SK-MEL-5 (cell line): ENCODE results near the gene KRT82. TPM values are rescaled to one million over a fixed set of nuclear protein-coding genes. Genes with fewer than 3 reads are reported as not detected.

Experiments used
- DNase-seq: peaks from one replicate; pipeline ENCODE4 v3.0.0-alpha.2; 2016; ENCODE audit warnings: low read depth, low spot score
- in situ Hi-C: cut with HindIII; loops from 2 replicates; pipeline ENCODE4 v1.10.0; 2016; ENCODE audit warnings: low sequenced_read_pairs, high pct_unique_total_duplicates, low pct_unique_long_range_greater_than_20kb
- total RNA-seq: library from RNA; depleted of rRNA; stranded (reverse); fragments of >200 nt; shearing (Covaris generic); gene quantifications from 2 replicates; pipeline ENCODE4 v1.2.3, GENCODE V29; 2014

The KRT82 gene
- total RNA-seq, 1 experiment from 2014 or later = not detected

DNA sequence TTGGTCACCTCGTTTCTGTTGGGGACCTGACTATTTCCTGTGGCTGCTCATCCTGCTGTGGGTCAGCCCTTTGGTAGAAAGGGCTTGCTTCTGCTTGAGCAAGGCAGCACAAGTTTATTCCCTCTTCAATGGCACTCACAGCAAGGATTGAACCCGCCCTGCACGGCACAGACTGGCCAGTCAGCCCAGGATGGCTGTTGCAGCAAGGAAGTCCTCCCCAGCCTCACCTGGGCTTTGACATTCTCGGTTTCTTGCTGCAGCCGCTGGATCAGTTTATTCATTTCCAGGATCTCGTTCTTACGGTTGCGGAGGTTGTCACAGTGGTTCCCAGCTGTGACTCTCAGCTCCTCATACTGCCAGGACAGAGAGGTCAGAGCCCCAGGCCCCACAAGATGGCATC, 9.5 kb downstream of the KRT82 start:
- in situ Hi-C loops = no loop called here
- no peak for DNase-seq

GRCh38 chr12:52395761-52396434, 10.2 kb downstream of the KRT82 start:
- in situ Hi-C loops = no loop called here
- peak; percentile 29 for DNase-seq

DNA sequence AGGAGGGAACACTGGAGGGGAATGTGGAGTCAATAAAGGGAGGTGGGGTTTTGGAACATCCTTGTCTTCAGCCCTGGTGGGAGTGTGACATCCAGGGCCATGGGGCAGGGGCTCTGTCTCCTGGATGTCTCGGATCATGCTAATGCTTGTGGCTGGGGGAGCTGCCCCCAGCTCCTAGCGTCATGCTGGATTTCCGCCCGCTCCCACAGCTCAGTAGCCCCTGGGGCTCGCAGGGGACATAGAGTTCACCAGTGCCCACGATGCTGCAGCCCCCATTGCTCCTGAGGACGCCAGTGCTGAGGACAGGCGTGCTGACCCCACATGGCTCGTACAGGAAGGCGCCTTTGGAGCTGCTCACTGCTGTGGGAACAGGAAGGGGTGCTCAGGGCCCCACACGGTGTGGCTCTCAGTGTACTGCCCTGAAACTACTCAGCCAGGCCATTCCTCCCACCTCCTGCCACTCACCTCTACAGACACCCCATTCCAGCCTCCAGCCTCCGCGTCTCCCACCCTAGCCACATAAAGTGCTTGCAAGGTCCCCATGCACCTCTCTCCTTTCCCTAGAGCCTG, 11.2 kb downstream of the KRT82 start:
- no peak for DNase-seq
- in situ Hi-C loops = no loop called here

DNA sequence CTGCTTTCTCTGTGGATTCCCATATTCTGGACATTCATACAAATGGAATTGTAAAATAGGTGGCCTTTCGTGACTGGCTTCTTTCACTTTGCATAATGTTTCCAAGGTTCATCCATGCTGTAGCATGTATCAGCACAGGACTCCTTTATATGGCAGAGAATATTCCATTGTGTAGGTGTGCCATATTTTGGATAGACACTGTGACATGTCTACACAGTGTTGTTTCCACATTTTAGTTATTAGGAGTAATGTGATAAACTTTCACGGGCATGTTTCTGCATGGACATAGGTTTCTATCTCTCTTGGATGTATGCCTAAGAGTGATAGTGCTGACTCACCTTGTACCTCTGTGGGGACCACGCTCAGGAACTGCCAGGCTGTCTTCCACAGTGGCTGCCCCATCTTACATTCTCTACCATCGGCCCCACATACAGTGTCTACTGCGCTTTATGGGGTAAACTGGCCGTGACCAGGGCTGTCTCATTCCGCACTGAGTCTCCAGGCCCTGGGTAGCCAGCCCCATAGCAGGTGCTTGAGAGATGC, 13.6 kb downstream of the KRT82 start:
- DNase-seq = no peak
- in situ Hi-C loops = no loop called here

DNA sequence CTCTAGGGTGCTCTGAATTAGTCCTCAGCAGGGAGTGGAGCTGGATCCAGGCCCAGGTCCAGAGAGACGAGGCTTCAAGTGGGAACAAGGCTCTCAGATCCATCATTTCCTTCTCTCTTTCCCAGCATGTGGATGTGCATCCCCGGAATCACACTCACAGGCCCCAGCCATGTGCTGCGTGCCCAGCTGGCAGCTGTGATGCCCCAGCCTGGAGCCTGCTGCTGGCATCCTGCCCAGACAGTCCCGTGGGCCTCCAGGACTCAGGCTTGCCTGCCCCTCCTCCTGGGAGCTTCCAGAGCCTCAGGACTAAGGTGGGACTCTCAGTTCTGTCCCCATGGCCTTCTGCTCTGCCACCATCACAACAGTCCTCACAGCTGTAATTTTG, 14.5 kb downstream of the KRT82 start:
- peak; percentile 42 for DNase-seq
- in situ Hi-C loops = no loop called here

- DNase-seq = peak; percentile 55
- in situ Hi-C loops = no loop called here
Measured at GRCh38 chr12:52390739-52391617, 15.2 kb downstream of the KRT82 start.

GRCh38 chr12:52389313-52390207, 16.6 kb downstream of the KRT82 start:
- no peak for DNase-seq
- in situ Hi-C loops = no loop called here

DNA sequence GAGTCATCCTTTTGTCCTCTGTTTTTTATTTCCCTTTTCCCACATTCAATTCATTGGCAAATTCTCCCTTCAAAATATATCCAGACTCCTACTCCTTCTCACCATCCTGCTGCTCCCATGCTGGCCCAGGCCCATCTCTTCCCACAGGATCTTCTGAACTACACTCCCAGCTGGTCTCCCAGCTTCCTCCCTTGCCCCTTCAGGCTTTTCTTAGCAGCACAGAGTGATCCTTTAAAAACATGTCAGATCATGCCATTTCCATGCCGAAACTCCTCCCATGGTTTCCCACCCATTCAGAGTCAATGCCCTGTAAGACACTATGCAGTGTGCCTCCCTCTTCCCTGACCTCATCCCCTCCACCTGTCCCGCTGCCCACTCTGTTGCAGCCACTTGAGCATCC, 18.3 kb downstream of the KRT82 start:
- DNase-seq = no peak
- in situ Hi-C loops = no loop called here

- in situ Hi-C loops = no loop called here
Measured at GRCh38 chr12:52385226-52385702, 20.9 kb downstream of the KRT82 start, which contains the start of gene KRT84. KRT84 (minus strand) TSS chr12:52385652; CDS start chr12:52385585, 67 bp downstream.

GRCh38 chr12:52383331-52383730, 22.8 kb downstream of the KRT82 start:
- in situ Hi-C loops = no loop called here
- DNase-seq = no peak

More at GRCh38 chr12:52385226-52385702, 20.9 kb downstream of the KRT82 start, which contains the start of gene KRT84:
- no peak for DNase-seq

- no peak for DNase-seq
- in situ Hi-C loops = no loop called here
Measured at GRCh38 chr12:52382854-52383253, 23.3 kb downstream of the KRT82 start.

DNA sequence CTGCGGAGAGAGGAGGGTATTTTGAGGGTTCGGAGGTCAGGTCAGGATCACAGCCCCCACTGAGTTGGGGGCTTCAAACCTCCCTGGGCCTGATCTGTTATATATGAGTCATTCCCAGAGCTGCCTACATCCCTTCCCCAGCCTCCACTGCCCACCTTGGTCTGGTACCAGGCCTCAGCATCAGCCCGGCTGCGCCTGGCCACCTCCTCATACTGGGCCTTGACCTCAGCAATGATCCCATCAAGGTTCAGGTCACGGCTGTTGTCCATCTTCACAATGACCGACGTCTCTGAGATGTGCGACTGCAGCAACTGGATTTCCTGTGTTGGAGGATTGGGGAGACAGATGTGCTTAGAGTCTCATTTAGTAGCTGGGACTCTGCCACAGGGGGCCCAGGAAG, 24.9 kb downstream of the KRT82 start:
- in situ Hi-C loops = no loop called here
- no peak for DNase-seq

DNA sequence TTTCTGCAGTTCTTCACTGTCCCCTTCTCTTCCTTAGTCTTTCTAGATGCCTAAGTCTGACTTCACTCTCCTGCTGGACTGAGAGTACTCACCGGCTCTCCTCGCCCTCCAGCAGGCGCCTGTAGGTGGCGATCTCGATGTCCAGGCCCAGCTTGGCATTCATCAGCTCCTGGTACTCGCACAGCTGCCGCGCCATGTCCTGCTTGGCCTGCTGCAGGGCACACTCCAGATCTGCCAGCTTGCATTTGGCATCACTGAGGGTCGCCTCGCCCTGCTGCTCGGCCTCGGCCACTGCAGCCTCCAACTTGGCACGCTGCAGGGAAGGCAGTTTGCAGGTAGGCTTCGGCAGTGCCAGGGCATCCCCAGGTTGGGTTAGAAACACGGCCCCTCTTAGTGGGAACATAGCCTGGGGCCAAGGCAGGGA, 25.9 kb downstream of the KRT82 start:
- peak; percentile 70 for DNase-seq
- in situ Hi-C loops = no loop called here

GRCh38 chr12:52379536-52379935, 26.6 kb downstream of the KRT82 start:
- DNase-seq = no peak

GRCh38 chr12:52378091-52378490, 28.0 kb downstream of the KRT82 start:
- no peak for DNase-seq
- in situ Hi-C loops = no loop called here

More at GRCh38 chr12:52379536-52379935, 26.6 kb downstream of the KRT82 start:
- in situ Hi-C loops = no loop called here

DNA sequence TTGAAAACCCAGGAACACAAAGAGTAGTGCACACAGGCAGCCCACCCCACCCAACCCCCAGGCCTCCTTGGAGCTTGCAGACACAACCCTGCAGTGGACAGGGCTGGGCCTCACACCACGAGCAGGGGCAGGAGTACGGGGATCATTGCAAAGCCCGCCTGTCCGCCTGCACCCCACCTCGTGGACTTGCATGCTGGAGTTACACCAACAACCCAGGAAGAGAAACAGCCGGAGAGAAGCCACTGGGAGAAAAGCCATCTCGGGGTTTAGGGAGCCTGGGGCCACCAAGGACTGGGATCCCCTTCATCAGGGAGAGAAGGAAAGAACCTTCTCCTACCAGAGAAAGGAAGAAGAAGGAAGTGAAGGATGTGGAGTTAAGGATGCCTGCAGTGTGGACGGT, 28.9 kb downstream of the KRT82 start:
- in situ Hi-C loops = no loop called here

More for the DNA sequence above, 28.9 kb downstream of the KRT82 start:
- no peak for DNase-seq
